Measurements from ENCODE around the gene HSPH1.

DNA sequence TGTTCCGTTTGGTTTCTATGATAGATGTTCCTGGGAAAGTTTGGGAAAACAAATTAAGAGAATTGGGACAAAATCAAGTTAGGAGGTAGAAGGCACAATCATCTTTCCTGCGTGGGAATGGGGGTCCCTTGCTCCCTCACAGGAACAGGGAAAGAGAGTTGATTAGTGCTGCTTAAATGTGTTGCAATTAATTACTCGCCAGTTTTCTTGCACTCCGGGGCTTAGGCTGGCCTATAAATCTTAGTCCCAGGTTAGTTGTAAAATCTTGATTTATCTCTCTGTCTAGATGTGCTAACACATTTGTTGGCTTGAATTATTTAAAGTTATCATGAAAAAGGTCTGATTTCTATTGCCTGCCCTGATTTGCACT is 48.1 kb upstream of the HSPH1 start:
- TF ChIP-seq EZH2 (IDR thresholded peaks at IDR 0.05; ENCODE audit: low read depth) = no peak
- TF ChIP-seq, protein P1, sequence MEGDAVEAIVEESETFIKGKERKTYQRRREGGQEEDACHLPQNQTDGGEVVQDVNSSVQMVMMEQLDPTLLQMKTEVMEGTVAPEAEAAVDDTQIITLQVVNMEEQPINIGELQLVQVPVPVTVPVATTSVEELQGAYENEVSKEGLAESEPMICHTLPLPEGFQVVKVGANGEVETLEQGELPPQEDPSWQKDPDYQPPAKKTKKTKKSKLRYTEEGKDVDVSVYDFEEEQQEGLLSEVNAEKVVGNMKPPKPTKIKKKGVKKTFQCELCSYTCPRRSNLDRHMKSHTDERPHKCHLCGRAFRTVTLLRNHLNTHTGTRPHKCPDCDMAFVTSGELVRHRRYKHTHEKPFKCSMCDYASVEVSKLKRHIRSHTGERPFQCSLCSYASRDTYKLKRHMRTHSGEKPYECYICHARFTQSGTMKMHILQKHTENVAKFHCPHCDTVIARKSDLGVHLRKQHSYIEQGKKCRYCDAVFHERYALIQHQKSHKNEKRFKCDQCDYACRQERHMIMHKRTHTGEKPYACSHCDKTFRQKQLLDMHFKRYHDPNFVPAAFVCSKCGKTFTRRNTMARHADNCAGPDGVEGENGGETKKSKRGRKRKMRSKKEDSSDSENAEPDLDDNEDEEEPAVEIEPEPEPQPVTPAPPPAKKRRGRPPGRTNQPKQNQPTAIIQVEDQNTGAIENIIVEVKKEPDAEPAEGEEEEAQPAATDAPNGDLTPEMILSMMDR (conservative IDR thresholded peaks at IDR 0.05) = no peak

Data from PC-9 (cell line).